GM10266 (cell line): Measurements from ENCODE around the gene HSPG2.
"Not testable (repeated sequence)": the region's sequence is repeated elsewhere in the genome, so short reads cannot be mapped to it uniquely, and the experiment has no call there.

ENCODE experiments used
- DNase-seq: peaks from one replicate; pipeline ENCODE4 v3.0.0; 2012; ENCODE audit errors: extremely low spot score
- TF ChIP-seq, protein P1 (sequence below): IDR thresholded peaks from 2 replicates; pipeline ENCODE4 v1.5.1; 2012; ENCODE audit warnings: mild to moderate bottlenecking, low read depth; ENCODE audit not compliant: control insufficient read depth, insufficient read depth; ENCODE audit errors: missing control alignments

The HSPG2 gene

DNA sequence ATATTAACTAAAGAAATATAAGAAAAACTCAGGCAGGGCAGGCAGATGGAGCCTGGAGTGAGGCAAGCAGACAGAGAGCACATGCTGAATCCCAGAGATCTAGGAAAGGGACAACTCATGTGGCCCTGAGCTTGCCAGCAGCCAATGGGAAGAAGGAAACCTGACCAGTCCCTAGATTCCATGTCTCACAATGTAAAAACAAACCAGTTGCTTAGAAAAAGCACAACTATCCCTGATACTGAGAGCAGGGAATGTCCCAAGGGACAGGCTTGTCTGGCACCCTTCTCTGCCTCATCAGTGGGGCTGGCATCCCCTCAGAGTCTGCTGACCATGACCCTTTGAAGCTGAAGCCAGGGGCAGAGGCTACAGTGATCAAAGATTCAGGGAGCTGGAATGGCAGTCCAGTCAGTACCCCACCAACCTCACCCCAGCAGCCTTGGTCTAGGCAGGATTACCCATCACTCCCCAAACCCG is 27.8 kb downstream of the HSPG2 start:
- DNase-seq, result no peak

DNA sequence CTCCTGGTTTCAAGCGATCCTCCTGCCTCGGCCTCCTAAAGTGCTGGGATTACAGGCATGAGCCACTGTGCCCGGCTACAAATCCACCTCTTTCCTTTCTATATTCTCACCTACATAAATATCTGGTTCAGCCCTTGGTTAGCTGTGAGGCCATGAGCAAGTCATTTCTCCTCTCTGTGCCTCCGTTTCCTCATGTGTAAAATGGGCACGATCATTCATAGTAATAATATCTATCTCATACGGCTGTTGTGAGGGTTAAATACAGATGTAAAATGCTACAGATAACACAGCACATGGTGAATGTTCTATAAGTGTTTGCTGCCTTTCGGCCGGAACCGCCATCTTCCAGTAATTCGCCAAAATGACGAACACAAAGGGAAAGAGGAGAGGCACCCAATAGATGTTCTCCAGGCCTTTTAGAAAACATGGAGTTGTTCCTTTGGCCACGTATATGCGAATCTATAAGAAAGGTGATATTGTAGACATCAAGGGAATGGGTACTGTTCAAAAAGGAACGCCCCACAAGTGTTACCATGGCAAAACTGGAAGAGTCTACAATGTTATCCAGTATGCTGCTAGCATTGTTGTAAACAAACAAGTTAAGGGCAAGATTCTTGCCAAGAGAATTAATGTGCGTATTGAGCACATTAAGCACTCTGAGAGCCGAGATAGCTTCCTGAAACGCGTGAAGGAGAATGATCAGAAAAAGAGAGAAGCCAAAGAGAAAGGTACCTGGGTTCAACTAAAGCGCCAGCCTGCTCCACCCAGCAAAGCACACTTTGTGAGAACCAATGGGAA is 29.2 kb downstream of the HSPG2 start:
- DNase-seq, result not testable (repeated sequence)

More for the DNA sequence above, 27.8 kb downstream of the HSPG2 start:
- TF ChIP-seq, protein P1, sequence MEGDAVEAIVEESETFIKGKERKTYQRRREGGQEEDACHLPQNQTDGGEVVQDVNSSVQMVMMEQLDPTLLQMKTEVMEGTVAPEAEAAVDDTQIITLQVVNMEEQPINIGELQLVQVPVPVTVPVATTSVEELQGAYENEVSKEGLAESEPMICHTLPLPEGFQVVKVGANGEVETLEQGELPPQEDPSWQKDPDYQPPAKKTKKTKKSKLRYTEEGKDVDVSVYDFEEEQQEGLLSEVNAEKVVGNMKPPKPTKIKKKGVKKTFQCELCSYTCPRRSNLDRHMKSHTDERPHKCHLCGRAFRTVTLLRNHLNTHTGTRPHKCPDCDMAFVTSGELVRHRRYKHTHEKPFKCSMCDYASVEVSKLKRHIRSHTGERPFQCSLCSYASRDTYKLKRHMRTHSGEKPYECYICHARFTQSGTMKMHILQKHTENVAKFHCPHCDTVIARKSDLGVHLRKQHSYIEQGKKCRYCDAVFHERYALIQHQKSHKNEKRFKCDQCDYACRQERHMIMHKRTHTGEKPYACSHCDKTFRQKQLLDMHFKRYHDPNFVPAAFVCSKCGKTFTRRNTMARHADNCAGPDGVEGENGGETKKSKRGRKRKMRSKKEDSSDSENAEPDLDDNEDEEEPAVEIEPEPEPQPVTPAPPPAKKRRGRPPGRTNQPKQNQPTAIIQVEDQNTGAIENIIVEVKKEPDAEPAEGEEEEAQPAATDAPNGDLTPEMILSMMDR, result no peak

DNA sequence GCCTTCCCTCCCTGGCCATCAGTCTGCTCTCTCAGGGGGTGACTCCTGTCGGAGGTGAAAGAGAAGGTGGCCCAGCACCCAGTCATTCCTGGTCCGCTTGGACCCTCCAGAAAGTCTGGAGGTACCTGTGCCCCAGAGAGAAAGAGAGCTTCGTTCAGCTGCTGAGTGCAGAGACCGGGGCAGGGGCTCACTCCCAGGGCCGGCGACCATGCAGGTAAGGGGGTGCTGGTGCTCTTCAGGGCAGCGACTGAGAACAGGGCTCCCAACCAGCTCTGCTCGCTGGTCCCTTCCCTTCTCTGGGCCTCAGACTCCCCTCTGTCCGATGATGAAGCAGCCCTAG is 30.1 kb downstream of the HSPG2 start:
- no peak for DNase-seq
- TF ChIP-seq, protein P1, result no peak

DNA sequence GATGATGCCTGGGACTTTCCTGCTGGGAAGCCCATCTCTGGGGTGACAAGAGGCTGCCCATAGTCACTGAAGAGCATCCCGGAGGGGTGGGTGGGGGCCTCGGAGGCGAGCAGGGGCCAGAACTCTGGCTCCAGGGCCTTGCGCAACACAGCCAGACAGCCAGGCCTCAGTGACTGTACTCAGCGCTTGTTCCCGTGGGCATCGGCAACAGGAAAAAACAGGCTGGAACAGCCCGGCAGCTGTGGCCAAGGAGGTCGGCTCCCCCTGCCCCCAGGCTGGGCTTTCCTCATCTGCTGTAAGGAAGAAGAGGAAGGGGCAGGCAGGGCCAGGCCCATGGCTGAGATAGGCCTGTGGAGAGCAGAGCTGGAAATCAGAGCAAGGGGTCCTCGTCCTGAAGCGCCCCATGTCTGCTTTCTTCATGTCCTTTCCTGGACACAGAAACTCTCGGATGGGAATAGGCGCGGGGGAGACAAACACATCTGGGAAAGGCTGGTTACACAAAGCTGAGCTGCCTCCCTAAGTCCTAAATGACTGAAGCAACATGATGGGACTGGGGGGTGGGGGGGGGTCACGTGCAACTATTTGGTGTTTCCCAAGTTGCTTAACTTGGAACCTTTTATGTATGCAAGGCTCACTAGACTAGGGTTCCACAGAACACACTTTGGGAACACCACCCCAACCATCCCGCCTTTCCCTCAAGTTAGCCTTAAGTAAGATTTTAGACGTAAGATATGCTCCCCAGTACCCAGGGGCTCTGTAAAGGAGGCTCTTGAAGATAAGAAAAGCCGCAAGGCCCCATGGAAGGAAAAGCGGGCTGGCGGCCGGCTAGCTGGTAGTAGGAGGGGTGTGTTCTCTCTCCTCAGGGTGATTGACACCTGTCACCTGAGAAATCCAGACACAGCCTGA is 30.7 kb downstream of the HSPG2 start:
- TF ChIP-seq, protein P1, result no peak
- no peak for DNase-seq

DNA sequence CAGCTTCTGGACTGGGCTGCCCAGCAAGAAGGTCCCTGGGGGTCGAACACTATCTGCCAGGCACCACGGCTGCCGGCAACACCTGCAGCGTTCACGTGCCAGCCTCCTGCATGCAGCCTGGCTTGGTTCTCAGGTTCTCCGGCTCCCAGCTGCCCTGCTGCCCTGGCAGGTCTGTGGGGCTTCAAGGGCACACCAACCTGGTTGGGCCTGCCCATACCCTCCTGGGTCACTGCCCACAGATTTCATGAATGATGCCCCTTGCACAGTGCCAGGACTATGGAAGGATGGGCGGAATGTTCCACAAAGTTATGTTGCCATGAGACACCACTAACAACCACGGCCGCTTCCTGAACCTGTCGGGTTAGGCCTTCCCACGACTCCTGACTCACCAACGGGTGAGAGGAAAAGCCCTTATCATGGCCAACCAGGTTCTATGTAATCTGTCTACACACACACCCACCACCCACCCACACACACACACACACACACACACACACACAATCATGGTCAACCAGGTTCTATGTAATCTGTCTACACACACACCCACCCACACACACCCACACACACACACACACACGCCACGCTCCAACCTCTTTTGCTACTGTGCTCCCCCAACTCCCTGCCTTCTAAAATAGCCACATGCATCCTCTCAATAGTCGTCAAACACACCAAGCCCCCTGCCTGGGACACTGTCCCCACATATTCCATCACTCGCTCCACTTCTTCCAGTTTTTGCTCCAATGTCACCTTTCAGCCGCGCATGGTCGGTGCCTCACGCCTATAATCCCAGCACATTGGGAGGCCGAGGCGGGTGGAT is 32.2 kb downstream of the HSPG2 start:
- no peak for DNase-seq
- TF ChIP-seq, protein P1, result no peak

DNA sequence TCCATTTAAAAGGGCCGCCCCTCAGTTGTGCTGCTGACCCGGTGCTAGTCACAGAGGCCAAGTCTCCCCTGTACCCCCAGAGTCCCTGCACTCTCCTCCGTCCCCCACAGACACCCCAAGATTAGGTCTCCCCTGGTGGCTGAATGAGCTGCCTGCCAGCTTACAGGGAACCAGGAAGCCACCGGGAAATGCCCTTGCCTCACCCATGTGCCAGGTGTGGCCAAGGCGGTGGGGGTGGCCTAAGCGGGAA is 32.7 kb downstream of the HSPG2 start:
- TF ChIP-seq, protein P1, result no peak
- no peak for DNase-seq

DNA sequence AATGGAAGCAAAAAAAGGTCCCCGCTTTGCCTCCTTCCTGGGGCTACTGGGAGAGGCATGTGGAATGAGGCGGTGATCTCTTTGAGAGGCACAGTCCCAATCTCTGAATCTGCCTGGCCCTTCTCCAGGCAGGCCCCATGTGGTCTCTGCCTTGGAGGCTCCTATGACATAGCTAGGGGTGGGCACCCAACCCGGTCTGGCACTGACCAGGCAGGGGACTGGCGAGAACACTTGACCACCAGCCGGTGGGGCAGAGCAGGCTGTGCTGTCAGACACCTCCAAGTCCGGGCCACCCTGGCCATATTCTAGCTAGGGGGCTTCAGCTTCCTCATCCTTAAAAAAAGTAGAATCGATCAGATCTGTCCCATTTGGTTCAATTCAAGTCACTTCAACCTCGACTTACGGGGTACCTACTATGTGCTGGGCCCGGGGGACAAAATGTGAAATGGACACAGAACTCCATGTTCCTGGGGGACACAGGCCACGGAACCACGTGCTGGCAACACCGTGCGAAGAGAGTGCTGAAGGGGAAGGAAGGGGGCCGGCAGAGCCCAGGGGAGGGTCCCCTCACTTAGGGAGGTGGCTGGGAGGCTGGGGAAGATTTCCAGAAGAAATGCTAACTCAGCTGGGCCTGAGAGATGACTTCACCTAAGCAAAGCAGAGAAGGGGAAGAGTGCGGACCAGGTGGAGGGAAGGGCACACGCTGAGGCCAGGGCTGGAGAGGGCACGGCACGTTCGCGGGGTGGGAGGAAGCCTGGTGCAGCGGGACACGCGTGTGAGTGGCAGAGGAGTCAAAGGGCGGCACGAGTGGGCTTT is 33.3 kb downstream of the HSPG2 start:
- DNase-seq, result no peak
- TF ChIP-seq, protein P1, result no peak
